CD8-positive, alpha-beta memory T cell (primary cell): ENCODE results near the gene NAT8. TPM values are rescaled to one million over a fixed set of nuclear protein-coding genes. Genes with fewer than 3 reads are reported as not detected.

Source experiments
- polyA plus RNA-seq: library from polyadenylated mRNA; unstranded; fragments of 300-500 nt; fragmentation: Illumina TruSeq; gene quantifications from one replicate; pipeline ENCODE4 v1.2.3, GENCODE V29; 2021
- total RNA-seq, 2 experiments: library from RNA; stranded (reverse); gene quantifications; one replicate each; pipeline ENCODE4 v1.2.3, GENCODE V29; 2021

Gene NAT8
- total and polyA plus RNA-seq, 3 experiments from 2014 or later: not detected

Other genes starting within 250 kb of the NAT8 start
- 10 to 100 TPM; 38.4 to 38.6 TPM for gene TPRKB, start 94.9 kb upstream of the NAT8 start, total RNA-seq
- 69.0 TPM for gene TPRKB, start 94.9 kb upstream of the NAT8 start, polyA plus RNA-seq
- 10 to 100 TPM; 33.1 to 34.4 TPM for gene DUSP11, start 137.7 kb upstream of the NAT8 start, total RNA-seq
- 41.0 TPM for gene DUSP11, start 137.7 kb upstream of the NAT8 start, polyA plus RNA-seq
- gene C2orf78, start 141.8 kb upstream of the NAT8 start, total RNA-seq: not detected
- not detected for gene C2orf78, start 141.8 kb upstream of the NAT8 start, polyA plus RNA-seq
- 10 to 100 TPM; 71.7 to 71.9 TPM for gene STAMBP, start 186.5 kb upstream of the NAT8 start, total RNA-seq
- gene STAMBP, start 186.5 kb upstream of the NAT8 start, polyA plus RNA-seq: 47.8 TPM